ENCODE data around the gene ZNF410. TPM values are rescaled to one million over a fixed set of nuclear protein-coding genes. Genes with fewer than 3 reads are reported as not detected.

Gene ZNF410
- total RNA-seq, 2 donors from 2014 or later = 47.7 to 56.5 TPM

DNA sequence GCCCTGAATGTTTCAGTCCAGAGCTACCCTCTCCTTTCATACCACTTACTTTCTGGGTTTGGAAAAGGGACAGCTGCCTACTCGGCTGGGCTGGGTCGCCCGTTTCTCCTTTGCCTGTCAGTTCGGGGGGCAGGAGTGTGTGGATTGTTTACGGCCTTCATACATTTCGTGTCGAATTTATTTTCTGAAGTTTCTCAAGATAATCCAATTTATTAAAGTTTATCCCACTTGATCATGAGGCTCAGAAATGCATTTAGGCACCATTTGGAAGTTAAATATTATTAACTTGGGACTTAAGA is 608 bp downstream of the ZNF410 start:
- Histone ChIP-seq H3K4me3 (peak overlapping the region; percentile 56 to 74), H3K9me3 (no peaks in the 10 kb centered on the region), H3K36me3 (no peaks in the 10 kb centered on the region), H3K27ac (peak overlapping the region; percentile 89 to 92), H3K4me1 (replicated peaks) (peaks cover 3% of the 10 kb centered on the region), H3K27me3 (replicated peaks; ENCODE audit: insufficient read depth) (no peaks in the 10 kb centered on the region)
- 1% methylated on average over 7 of the region's 7 CpGs for WGBS
- intact Hi-C loops (cut with DNase I) = loop anchor here (5.0 kb wide), 2 partner anchors 35 to 160 kb away; partner anchors contain the start of gene PTGR2
- DNase-seq (ENCODE audit: low spot score) = no peak
- TF ChIP-seq, protein P1, sequence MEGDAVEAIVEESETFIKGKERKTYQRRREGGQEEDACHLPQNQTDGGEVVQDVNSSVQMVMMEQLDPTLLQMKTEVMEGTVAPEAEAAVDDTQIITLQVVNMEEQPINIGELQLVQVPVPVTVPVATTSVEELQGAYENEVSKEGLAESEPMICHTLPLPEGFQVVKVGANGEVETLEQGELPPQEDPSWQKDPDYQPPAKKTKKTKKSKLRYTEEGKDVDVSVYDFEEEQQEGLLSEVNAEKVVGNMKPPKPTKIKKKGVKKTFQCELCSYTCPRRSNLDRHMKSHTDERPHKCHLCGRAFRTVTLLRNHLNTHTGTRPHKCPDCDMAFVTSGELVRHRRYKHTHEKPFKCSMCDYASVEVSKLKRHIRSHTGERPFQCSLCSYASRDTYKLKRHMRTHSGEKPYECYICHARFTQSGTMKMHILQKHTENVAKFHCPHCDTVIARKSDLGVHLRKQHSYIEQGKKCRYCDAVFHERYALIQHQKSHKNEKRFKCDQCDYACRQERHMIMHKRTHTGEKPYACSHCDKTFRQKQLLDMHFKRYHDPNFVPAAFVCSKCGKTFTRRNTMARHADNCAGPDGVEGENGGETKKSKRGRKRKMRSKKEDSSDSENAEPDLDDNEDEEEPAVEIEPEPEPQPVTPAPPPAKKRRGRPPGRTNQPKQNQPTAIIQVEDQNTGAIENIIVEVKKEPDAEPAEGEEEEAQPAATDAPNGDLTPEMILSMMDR (IDR thresholded peaks at IDR 0.05) = no peak
- TF ChIP-seq POLR2A (IDR thresholded peaks at IDR 0.05) (no peak), POLR2AphosphoS5 (IDR thresholded peaks at IDR 0.05) (no peak)

DNA sequence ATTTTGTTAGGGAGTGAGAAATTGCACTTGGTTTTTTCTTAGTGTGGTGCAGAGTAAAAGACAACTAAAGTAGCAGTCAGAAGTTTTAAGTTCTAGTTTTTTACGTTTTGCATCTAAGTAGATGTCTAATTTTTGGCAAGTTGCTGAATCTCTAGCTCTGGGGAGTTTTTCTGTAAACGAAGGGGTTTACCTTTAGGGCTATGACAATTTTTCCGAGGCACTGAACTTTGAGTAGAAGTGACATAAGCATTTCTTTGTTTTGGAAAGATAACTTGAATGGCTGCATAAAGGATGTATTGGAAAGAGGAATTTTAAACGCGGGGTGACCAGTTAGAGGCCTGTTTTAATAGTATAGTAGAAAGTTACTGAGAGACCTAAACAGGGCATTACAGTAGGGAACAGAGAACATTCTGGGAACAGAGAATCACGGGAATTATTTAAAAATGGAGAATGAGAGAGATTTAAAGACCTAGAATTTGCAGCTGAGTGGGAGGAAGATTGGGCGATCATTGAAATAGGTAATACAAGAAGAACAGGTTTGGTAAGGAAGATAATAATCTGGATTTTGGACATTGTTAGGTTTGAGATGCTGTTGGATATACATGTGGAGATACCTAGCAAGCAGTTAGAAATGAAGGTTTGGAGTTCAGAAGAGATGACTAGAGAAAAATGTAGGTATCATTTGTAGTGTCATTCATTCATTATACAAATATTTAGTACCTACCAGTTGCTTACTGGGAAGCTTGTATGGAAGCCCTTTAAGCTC is 1.2 kb downstream of the ZNF410 start:
- H3K4me1 ChIP-seq (replicated peaks) = peaks cover 3% of the 10 kb centered on the region
- 17% methylated on average over 7 of the region's 7 CpGs for WGBS
- peak overlapping the region; percentile 56 to 74 for H3K4me3 ChIP-seq
- no peaks in the 10 kb centered on the region for H3K27me3 ChIP-seq (replicated peaks; ENCODE audit: insufficient read depth)
- intact Hi-C loops (cut with DNase I) = loop anchor here (5.0 kb wide), 2 partner anchors 36 to 161 kb away; partner anchors contain the start of gene PTGR2
- TF ChIP-seq, protein P1 (IDR thresholded peaks at IDR 0.05) = no peak
- no peak for TF ChIP-seq POLR2A (IDR thresholded peaks at IDR 0.05)
- no peak for TF ChIP-seq POLR2AphosphoS5 (IDR thresholded peaks at IDR 0.05)
- H3K36me3 ChIP-seq = no peaks in the 10 kb centered on the region
- H3K27ac ChIP-seq = peak overlapping the region; percentile 89 to 92
- no peaks in the 10 kb centered on the region for H3K9me3 ChIP-seq
- DNase-seq (ENCODE audit: low spot score) = no peak

DNA sequence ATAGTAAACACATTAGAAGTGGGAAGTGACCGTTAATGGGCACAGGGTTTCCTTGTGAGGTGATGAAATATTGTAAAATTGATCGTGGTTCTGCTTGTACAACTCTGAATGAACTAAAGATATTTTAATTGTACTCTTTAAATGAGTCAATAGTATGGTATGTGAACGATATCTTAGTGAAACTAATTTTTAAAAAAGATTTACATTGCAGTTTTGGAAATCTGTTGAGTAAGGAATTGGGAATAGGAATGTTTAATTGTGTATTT is 1.7 kb downstream of the ZNF410 start:
- peaks cover 3% of the 10 kb centered on the region for H3K4me1 ChIP-seq (replicated peaks)

DNA sequence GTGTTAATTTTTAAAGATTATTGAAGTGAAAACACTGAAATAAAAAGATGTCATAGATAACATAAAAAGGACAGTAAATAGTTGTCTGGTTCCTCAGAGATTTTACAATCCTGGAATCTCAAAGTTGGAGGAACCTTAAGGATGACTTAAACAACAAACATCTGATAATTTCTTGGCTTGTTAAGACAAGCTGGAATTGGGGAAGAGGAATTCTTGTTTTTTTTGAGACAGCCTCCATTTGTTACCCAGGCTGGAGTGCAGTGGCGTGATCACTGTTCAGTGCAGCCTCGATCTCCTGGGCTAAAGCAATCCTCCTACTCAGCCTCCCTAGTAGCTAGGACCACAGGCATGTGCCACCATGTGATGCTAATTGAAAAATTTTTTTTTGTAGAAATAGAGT is 2.3 kb downstream of the ZNF410 start:
- no peak overlapping the region for H3K4me3 ChIP-seq
- H3K36me3 ChIP-seq = no peaks in the 10 kb centered on the region
- H3K9me3 ChIP-seq = no peaks in the 10 kb centered on the region
- TF ChIP-seq POLR2A (IDR thresholded peaks at IDR 0.05) = no peak
- TF ChIP-seq, protein P1 (IDR thresholded peaks at IDR 0.05) = no peak
- TF ChIP-seq POLR2AphosphoS5 (IDR thresholded peaks at IDR 0.05) = no peak
- intact Hi-C loops (cut with DNase I) = loop anchor here (5.0 kb wide), 2 partner anchors 37 to 162 kb away; partner anchors contain the start of gene PTGR2
- DNase-seq (ENCODE audit: low spot score) = no peak
- no peaks in the 10 kb centered on the region for H3K27me3 ChIP-seq (replicated peaks; ENCODE audit: insufficient read depth)
- 72% methylated on average over 2 of the region's 2 CpGs for WGBS
- H3K4me1 ChIP-seq (replicated peaks) = peaks cover 3% of the 10 kb centered on the region
- H3K27ac ChIP-seq = no peak overlapping the region

More for the DNA sequence above, 1.7 kb downstream of the ZNF410 start:
- no peak for TF ChIP-seq POLR2A (IDR thresholded peaks at IDR 0.05)
- no peak for TF ChIP-seq POLR2AphosphoS5 (IDR thresholded peaks at IDR 0.05)
- TF ChIP-seq, protein P1 (IDR thresholded peaks at IDR 0.05) = no peak
- H3K27ac ChIP-seq = no peak overlapping the region
- intact Hi-C loops (cut with DNase I) = loop anchor here (5.0 kb wide), 2 partner anchors 36 to 161 kb away; partner anchors contain the start of gene PTGR2
- no peaks in the 10 kb centered on the region for H3K27me3 ChIP-seq (replicated peaks; ENCODE audit: insufficient read depth)
- no peak for DNase-seq (ENCODE audit: low spot score)
- no peaks in the 10 kb centered on the region for H3K36me3 ChIP-seq
- 27% methylated on average over 3 of the region's 3 CpGs for WGBS
- H3K9me3 ChIP-seq = no peaks in the 10 kb centered on the region
- H3K4me3 ChIP-seq = no peak overlapping the region

DNA sequence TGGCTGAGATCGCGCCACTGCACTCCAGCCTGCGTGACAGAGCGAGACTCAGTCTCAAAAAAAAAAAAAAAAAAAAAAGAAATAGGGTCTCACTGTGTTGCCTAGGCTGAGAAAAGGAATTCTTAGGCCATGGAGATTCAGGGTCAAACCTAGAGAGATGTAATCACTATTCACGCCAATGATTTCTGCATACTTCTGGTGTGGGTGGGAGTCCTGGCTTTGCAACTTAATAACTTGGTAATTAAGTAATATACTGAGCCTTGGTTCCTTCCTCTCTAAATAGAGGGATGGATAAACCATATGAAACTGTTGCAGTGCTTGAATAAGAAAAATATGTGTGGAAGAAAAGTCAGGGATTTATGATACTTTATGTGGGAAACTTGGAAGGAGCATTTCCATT is 2.7 kb downstream of the ZNF410 start:
- Histone ChIP-seq H3K4me1 (replicated peaks) (peaks cover 3% of the 10 kb centered on the region), H3K4me3 (no peak overlapping the region), H3K9me3 (no peaks in the 10 kb centered on the region), H3K36me3 (no peaks in the 10 kb centered on the region), H3K27ac (no peak overlapping the region), H3K27me3 (replicated peaks; ENCODE audit: insufficient read depth) (no peaks in the 10 kb centered on the region)
- intact Hi-C loops (cut with DNase I) = loop anchor here (5.0 kb wide), 2 partner anchors 37 to 162 kb away; partner anchors contain the start of gene PTGR2
- WGBS = 72% methylated on average over 5 of the region's 5 CpGs
- DNase-seq (ENCODE audit: low spot score) = no peak
- TF ChIP-seq POLR2A (IDR thresholded peaks at IDR 0.05) (no peak), POLR2AphosphoS5 (IDR thresholded peaks at IDR 0.05) (no peak)
- TF ChIP-seq, protein P1 (IDR thresholded peaks at IDR 0.05) = no peak
